ENCODE measurements around the gene IKBKG.
"Not testable (repeated sequence)": the region's sequence is repeated elsewhere in the genome, so short reads cannot be mapped to it uniquely, and the experiment has no call there.

Gene IKBKG

DNA sequence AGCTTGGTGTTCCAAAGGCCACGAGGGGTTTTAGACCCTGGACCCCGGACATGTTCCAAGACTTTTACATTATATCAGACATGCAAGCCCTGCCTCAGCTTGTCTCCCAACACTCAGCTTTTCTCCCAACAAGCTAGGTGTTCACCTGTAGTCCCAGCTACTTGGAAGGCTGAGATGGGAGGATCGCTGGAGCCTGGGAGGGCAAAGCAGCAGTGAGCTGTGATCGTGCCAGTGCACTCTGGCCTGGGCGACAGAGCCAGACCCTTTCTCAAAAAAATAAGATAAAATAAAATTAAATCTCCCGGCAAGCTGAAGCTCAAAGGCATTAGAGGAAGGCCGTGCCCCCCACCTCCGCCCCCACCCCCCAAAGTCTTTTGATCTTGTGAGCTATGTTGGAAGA lies 51.2 kb downstream of the IKBKG start:
- in situ Hi-C loops (cut with MboI; ENCODE audit: low pct_unique_long_range_greater_than_20kb, low sequenced_read_pairs): no loop called here

DNA sequence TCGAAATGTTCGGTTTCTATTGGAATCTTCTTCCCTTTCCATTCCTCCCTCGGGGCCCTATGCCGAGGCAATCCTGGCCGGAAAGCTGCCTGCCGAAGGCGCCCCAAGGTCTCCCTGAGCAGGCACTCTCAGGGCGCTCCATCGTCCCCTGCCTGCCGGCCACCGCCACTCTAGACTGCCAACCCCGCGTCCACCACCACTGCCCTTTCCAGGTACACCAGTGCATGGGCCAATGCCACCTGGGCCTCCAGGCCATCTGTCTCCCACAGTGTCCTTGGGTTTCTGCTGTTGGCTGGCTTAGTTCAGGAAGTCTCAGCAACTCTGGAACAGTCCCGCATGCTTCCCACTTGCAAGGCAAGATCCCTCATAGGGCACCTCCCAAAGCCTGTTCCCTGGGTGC lies 52.1 kb downstream of the IKBKG start:
- no peak for DNase-seq
- in situ Hi-C loops (cut with MboI; ENCODE audit: low pct_unique_long_range_greater_than_20kb, low sequenced_read_pairs): no loop called here

More for the DNA sequence above, 51.2 kb downstream of the IKBKG start:
- DNase-seq: no peak

DNA sequence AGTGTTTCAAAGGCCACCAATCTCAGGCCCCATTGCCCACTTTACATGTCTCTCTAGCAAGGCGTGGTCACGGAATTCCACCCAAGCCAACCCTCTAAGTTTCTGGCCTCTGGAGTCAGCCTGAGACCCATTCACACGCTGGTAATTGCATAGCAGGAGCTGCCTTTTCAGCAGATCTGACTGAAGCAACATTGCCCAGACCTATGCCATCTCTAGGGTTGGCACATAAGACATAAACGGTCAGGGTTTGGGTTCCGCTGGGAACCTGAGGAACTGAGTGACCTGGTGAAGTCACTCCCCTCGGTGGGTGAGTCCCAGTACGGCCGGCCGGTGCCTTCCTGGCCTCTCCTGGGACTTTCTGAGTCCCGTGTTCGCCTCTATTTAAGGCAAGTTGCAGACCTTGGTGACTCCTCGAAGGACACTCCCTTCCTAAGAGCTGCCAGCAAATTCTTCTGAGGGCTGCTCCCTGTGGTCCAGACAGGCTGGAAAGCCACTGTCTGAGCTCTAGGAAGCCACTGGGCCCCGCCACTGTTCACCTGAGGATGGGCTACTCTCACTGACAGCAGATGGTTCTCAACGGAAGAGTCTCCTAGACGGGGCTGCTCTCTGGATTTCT lies 53.4 kb downstream of the IKBKG start:
- DNase-seq: no peak
- in situ Hi-C loops (cut with MboI; ENCODE audit: low pct_unique_long_range_greater_than_20kb, low sequenced_read_pairs): loop anchor here (25.0 kb wide), 1 partner anchor 236 kb away; the partner anchor contains the start of gene SMIM9

DNA sequence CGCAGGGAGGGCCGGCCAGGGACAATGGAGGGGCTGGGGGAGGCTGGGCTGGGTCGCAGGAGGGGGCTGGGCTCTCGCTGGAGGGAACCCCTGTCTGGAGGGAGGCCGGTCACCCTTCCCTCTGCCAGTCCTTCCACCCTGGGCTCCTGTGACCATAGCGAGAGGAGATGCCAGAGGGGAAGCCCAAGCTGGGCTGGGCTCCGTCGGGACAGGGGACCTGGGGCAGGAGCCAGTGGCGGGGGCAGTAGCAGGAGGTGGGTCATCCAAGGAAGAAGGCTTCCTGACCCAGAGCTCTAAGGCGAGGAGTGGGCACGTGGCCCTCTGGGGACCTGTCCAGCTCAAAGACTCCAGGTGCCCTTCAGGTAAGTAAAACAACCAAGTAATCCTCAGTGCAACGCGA lies 54.8 kb downstream of the IKBKG start:
- DNase-seq: no peak
- in situ Hi-C loops (cut with MboI; ENCODE audit: low pct_unique_long_range_greater_than_20kb, low sequenced_read_pairs): loop anchor here (25.0 kb wide), 1 partner anchor 235 kb away; the partner anchor contains the start of gene SMIM9

DNA sequence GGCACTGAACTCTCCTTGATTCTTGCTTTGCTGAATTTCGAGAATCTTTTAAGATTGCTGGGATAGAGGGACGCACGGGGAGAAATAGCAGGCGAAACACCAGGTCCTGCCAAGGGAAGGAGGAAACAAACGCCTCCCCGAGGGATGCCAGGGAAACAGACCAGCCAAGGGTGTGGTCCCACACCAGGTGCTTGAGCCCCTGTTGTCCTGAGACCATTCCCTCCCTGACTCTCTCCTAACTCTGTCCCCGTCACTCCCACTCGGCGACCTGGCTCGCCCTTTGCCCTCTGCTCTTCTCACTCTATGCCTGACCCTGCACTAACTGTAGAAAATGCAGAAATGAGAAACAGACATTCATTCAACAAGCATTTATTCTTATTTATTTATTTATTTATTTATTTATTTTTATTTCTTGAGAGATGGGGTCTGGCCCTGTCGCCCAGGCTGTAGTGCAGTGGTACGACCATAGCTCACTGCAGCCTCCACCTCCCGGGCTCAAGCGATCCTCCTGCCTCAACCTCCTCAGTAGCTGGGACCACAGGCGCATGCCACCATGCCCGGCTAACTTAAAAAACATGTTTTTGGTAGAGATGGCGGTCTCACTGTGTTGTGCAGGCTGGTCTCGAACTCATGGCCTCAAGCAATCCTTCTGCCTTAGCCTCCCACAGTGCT lies 55.5 kb downstream of the IKBKG start:
- no peak for DNase-seq
- in situ Hi-C loops (cut with MboI; ENCODE audit: low pct_unique_long_range_greater_than_20kb, low sequenced_read_pairs): loop anchor here (25.0 kb wide), 1 partner anchor 234 kb away; the partner anchor contains the start of gene SMIM9

DNA sequence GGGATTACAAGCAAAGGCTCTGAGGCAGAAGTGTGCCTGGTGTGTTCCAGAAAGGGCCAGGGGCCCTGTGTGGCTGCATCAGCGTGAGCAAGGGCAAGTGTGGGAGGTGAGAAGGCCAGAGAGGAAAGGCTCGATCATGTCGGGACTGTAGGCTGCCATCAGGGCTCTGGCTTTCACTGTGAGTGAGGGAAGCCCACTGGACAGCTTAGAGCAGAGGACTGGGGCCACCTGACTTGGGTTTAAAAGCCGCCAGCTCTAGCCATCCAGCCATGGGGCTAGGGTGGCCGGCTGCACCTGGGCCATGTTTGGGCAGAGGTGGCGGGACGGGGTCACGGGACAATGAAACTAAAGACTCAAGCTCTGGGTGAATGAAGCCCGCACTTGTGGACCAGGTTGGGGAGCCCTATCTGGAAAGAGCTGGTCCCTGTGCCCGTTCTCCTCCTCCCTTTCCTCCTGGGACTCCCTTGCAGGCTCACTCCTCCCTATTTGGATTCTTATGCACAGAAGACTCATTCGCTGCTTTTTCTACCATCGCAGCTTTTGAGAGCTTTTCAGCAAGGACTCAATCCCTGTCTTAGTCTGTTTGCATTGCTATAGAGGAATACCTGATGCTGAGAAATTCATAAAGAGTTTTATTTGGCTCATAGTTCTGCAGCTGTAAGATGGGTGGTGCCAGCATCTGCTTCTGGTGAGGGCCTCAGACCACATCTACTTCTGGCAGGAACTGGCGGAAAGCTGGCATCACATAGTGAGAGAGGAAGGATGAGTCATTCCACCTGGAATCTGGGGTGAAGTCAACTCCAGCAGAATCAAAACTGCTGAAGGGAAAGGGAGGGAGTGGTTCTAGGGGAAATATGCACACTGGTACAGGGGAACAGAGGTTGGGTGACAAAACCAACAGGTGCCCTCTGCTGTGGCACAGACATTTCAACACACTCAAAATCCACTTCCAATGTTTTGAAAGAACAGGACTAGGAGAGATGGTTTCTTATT lies 56.3 kb downstream of the IKBKG start:
- peak; percentile 10 for DNase-seq
- in situ Hi-C loops (cut with MboI; ENCODE audit: low pct_unique_long_range_greater_than_20kb, low sequenced_read_pairs): loop anchor here (25.0 kb wide), 1 partner anchor 234 kb away; the partner anchor contains the start of gene SMIM9

DNA sequence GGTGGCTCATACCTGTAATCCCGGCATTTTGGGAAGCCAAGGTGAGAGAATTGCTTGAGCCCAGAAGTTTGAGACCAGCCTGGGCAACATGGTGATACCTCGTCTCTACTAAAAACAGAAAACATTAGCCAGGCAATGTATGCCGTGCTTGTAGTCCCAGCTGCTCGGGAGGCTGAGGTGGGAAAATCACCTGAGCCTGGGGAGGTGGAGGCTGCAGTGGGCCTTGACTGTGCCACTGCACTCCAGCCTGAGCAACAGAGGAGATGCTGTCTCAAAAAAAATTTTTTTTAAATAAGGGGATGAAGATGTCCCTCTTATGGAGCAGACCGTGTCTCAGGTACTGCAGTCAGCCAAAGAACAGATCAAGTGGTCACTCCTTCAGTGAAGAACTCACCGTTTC lies 58.1 kb downstream of the IKBKG start:
- in situ Hi-C loops (cut with MboI; ENCODE audit: low pct_unique_long_range_greater_than_20kb, low sequenced_read_pairs): loop anchor here (25.0 kb wide), 1 partner anchor 232 kb away; the partner anchor contains the start of gene SMIM9
- DNase-seq: no peak

DNA sequence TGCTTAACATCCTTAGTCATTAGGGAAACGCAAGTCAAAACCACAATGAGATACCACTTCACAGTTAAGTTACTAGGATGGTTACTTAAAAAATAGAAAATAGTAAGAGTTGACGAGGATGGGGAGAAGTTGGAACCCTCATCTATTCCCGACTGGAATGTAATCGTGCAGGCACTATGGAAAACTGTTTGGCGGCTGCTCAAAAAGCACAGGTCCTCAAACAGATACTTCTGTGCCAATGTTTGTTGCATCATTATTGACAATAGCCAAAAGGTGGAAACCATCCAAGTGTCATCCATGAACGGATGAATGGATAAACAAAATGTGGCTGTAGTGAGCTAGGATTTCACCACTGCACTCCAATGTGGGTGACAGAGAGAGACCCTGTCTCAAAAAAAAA lies 60.0 kb downstream of the IKBKG start:
- in situ Hi-C loops (cut with MboI; ENCODE audit: low pct_unique_long_range_greater_than_20kb, low sequenced_read_pairs): loop anchor here (25.0 kb wide), 1 partner anchor 230 kb away; the partner anchor contains the start of gene SMIM9
- DNase-seq: no peak

DNA sequence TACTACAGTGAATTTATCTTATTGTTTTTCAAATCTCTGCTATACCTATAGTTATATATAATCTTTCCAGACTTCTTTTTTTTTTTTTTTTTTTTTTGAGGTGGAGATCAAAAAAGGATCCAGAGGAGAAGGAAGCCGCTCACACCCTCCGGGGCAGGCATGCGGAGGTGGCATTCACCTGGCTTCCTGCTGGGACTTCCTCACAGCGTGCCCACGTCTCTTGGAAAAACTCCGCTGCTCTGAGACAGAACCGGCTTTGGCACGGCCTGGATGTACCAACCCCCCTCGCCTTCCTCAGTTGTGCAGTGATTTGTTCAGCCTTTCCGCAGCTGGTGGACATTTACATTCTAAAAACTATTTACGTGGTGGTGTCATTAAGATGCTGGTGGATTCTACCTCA lies 60.6 kb downstream of the IKBKG start:
- DNase-seq: not testable (repeated sequence)
- in situ Hi-C loops (cut with MboI; ENCODE audit: low pct_unique_long_range_greater_than_20kb, low sequenced_read_pairs): loop anchor here (25.0 kb wide), 1 partner anchor 229 kb away; the partner anchor contains the start of gene SMIM9

DNA sequence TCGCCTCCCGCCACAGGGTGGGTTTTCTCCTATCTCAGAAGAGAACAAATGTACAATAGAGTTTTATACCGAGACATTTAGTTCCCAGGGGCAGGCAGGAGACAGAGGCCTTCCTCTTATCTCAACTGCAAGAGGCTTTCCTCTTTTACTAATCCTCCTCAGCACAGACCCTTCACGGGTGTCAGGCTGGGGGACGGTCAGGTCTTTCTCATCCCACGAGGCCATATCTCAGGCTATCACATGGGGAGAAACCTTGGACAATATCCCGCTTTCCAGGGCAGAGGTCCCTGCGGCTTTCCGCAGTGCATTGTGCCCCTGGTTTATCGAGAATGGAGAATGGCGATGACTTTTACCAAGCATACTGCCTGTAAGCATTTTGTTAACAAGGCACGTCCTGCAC lies 61.4 kb downstream of the IKBKG start:
- in situ Hi-C loops (cut with MboI; ENCODE audit: low pct_unique_long_range_greater_than_20kb, low sequenced_read_pairs): loop anchor here (25.0 kb wide), 1 partner anchor 228 kb away; the partner anchor contains the start of gene SMIM9
- not testable (repeated sequence) for DNase-seq

DNA sequence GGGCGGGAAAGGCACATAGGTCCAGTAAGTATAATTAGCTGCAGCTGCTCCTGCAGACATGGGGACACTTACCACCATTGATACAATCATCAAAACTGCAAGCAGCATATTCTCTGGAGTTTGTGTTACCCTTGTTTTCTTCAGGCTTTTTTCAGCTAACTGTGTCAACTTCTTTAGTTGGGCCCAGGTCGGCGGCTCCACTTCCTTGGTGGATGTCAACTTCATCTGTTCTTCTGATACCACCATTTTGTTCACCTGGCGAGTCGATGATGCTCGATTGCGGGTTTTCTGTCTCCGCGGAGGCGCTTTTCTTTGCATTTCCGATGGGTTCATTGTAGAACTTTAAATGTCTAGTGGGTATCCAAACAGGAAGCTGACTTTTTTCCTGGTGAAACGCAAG lies 63.7 kb downstream of the IKBKG start:
- in situ Hi-C loops (cut with MboI; ENCODE audit: low pct_unique_long_range_greater_than_20kb, low sequenced_read_pairs): loop anchor here (25.0 kb wide), 1 partner anchor 226 kb away; the partner anchor contains the start of gene SMIM9
- not testable (repeated sequence) for DNase-seq

DNA sequence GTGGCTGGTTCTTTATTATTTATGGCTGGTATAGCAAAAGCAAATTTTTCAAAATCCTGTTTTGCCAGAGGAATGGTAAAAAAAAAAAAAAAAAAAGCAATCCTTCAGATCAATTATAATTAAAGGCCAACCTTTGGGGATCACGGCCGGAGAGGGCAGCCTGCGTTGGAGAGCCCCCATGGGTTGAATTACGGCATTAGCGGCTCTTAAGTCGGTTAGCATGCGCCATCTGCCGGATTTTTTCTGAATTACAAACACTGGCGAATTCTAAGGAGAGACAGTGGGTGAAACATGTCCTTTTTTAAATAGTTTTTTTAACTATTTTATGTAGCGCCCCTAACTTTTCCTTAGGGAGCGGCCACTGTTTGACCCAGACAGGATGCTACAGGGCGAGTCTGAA lies 66.2 kb downstream of the IKBKG start:
- in situ Hi-C loops (cut with MboI; ENCODE audit: low pct_unique_long_range_greater_than_20kb, low sequenced_read_pairs): loop anchor here (25.0 kb wide), 1 partner anchor 224 kb away; the partner anchor contains the start of gene SMIM9
- not testable (repeated sequence) for DNase-seq
